ENCODE measurements around the gene HSF4. TPM values are rescaled to one million over a fixed set of nuclear protein-coding genes. Genes with fewer than 3 reads are reported as not detected.
A peak's percentile ranks its signal among the peaks of the same experiment; 100 is the strongest.

The HSF4 gene
- total RNA-seq, 4 donors from 2014 or later = 3.7 to 59.5 (median 19.6) TPM

GRCh38 chr16:67166598-67167168 lies 2.1 kb downstream of the HSF4 start:
- H3K4me1 ChIP-seq = peaks cover 44 to 79% (median 62%) of the 10 kb centered on the region in 3 donors
- peaks cover 0 to 47% (median 0%) of the 10 kb centered on the region in 4 donors for H3K27me3 ChIP-seq
- no peak for TF ChIP-seq POLR2A (IDR thresholded peaks at IDR 0.05)
- TF ChIP-seq, protein P1, sequence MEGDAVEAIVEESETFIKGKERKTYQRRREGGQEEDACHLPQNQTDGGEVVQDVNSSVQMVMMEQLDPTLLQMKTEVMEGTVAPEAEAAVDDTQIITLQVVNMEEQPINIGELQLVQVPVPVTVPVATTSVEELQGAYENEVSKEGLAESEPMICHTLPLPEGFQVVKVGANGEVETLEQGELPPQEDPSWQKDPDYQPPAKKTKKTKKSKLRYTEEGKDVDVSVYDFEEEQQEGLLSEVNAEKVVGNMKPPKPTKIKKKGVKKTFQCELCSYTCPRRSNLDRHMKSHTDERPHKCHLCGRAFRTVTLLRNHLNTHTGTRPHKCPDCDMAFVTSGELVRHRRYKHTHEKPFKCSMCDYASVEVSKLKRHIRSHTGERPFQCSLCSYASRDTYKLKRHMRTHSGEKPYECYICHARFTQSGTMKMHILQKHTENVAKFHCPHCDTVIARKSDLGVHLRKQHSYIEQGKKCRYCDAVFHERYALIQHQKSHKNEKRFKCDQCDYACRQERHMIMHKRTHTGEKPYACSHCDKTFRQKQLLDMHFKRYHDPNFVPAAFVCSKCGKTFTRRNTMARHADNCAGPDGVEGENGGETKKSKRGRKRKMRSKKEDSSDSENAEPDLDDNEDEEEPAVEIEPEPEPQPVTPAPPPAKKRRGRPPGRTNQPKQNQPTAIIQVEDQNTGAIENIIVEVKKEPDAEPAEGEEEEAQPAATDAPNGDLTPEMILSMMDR (IDR thresholded peaks at IDR 0.05) = no peak
- H3K9me3 ChIP-seq = no peaks in the 10 kb centered on the region
- 65 to 87% methylated on average over 4 to 5 of the region's 5 CpGs for WGBS, 2 donors
- H3K4me3 ChIP-seq = no peak overlapping the region
- DNase-seq = no peak
- intact Hi-C loops (cut with DNase I) = no loop called here
- H3K27ac ChIP-seq = peak overlapping the region in 1 of 4 donors; percentile 9
- H3K36me3 ChIP-seq = peaks cover 0 to 12% (median 0%) of the 10 kb centered on the region in 3 donors

GRCh38 chr16:67167588-67167987 lies 3.0 kb downstream of the HSF4 start:
- H3K36me3 ChIP-seq = peaks cover 0 to 12% (median 0%) of the 10 kb centered on the region in 3 donors
- H3K27me3 ChIP-seq = peaks cover 0 to 39% (median 0%) of the 10 kb centered on the region in 4 donors
- TF ChIP-seq, protein P1 (IDR thresholded peaks at IDR 0.05) = no peak
- TF ChIP-seq POLR2A (IDR thresholded peaks at IDR 0.05) = no peak
- intact Hi-C loops (cut with DNase I) = no loop called here
- H3K4me3 ChIP-seq = no peak overlapping the region
- H3K27ac ChIP-seq = peak overlapping the region in 1 of 4 donors; percentile 9
- WGBS, 2 donors = 80% methylated on average over 6 of the region's 7 CpGs; no CpG with 5 or more reads in 1 of the 2 donors
- no peaks in the 10 kb centered on the region for H3K9me3 ChIP-seq
- H3K4me1 ChIP-seq = peaks cover 42 to 78% (median 58%) of the 10 kb centered on the region in 3 donors
- no peak for DNase-seq

- TF ChIP-seq, protein P1 (IDR thresholded peaks at IDR 0.05) = no peak
- no peak for TF ChIP-seq POLR2A (IDR thresholded peaks at IDR 0.05)
- no peak for DNase-seq
- peaks cover 38 to 78% (median 54%) of the 10 kb centered on the region in 3 donors for H3K4me1 ChIP-seq
- no peaks in the 10 kb centered on the region for H3K9me3 ChIP-seq
- 70 to 73% methylated on average over 3 to 4 of the region's 9 CpGs for WGBS, 2 donors
- peaks cover 0 to 12% (median 0%) of the 10 kb centered on the region in 3 donors for H3K36me3 ChIP-seq
- intact Hi-C loops (cut with DNase I) = no loop called here
- no peak overlapping the region for H3K4me3 ChIP-seq
- H3K27ac ChIP-seq = peak overlapping the region; percentile 93 to 97 (median 97)
- H3K27me3 ChIP-seq = peaks cover 0 to 26% (median 0%) of the 10 kb centered on the region in 4 donors
Measured at GRCh38 chr16:67169011-67169451, 4.5 kb downstream of the HSF4 start.

DNA sequence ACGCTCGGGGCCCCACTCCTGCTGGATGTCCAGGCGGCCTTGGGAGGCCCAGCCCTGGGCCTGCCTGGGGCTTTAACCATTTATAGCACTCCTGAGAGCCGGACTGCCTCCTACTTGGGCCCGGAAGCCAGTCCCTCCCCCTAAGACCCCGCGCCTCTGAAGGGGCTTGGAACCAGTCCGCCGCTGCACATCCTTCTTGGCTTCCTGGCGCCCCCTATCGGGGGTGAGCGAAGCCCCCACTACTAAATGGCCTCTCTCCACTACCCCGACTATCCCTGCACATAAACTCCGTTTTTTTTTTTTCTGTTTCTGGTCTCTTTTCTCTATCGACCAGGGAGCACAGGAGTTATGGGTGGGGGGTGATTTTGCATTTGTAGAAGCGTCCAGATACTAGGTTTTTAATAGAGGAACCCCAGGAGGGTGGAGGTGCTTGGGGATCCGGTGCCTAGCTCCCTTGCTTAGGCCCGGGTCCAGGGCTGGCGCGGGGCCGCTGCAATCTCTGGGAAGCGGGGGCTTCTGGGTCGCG lies 5.2 kb downstream of the HSF4 start:
- TF ChIP-seq, protein P1 (IDR thresholded peaks at IDR 0.05) = peak in 4 of 6 experiments; percentile 26 to 43 (median 32)
- TF ChIP-seq POLR2A (IDR thresholded peaks at IDR 0.05) = no peak
- intact Hi-C loops (cut with DNase I) = no loop called here
- H3K36me3 ChIP-seq = peaks cover 0 to 12% (median 0%) of the 10 kb centered on the region in 3 donors
- no peaks in the 10 kb centered on the region for H3K9me3 ChIP-seq
- 6 to 19% methylated on average over 7 to 18 of the region's 24 CpGs for WGBS, 2 donors
- H3K27ac ChIP-seq = peak overlapping the region; percentile 93 to 97 (median 97)
- peak overlapping the region; percentile 31 to 68 (median 56) for H3K4me3 ChIP-seq
- DNase-seq = no peak
- H3K27me3 ChIP-seq = peaks cover 0 to 22% (median 0%) of the 10 kb centered on the region in 4 donors
- H3K4me1 ChIP-seq = peaks cover 39 to 78% (median 54%) of the 10 kb centered on the region in 3 donors

All from esophagus squamous epithelium (tissue), 5 donors.